Liver (tissue), 9 donors: ENCODE results near the gene SERPINB13. TPM values are rescaled to one million over a fixed set of nuclear protein-coding genes. Genes with fewer than 3 reads are reported as not detected.

ENCODE experiments used
- DNase-seq: peaks from one replicate; pipeline ENCODE4 v3.0.0-alpha.2; 2017; ENCODE audit warnings: low spot score
- H3K27ac ChIP-seq, 2 donors: one replicate each; pipeline ENCODE4 v1.7.0; 2013; ENCODE audit warnings: inconsistent platforms in 2 of 2, low read length in 2 of 2, control low read depth in 1 of 2, low read depth in 1 of 2, mild to moderate bottlenecking in 1 of 2
- H3K27me3 ChIP-seq, 4 donors: one replicate each; pipeline versions ENCODE4 v1.6.1 to v1.7.0; 2013; ENCODE audit warnings: low read length in 3 of 4, inconsistent platforms in 1 of 4, mild to moderate bottlenecking in 1 of 4, moderate library complexity in 1 of 4; ENCODE audit not compliant: control insufficient read depth in 4 of 4, insufficient read depth in 4 of 4
- H3K36me3 ChIP-seq, 4 donors: one replicate each; pipeline versions ENCODE4 v1.6.1 to v1.7.0; 2013; ENCODE audit warnings: low read length in 3 of 4, mild to moderate bottlenecking in 3 of 4, low read depth in 1 of 4, moderate library complexity in 1 of 4; ENCODE audit not compliant: control insufficient read depth in 4 of 4, insufficient read depth in 3 of 4
- H3K4me1 ChIP-seq, 4 donors: one replicate each; pipeline versions ENCODE4 v1.6.1 to v1.7.0; 2013; ENCODE audit warnings: low read length in 3 of 4, mild to moderate bottlenecking in 3 of 4, moderate library complexity in 1 of 4; ENCODE audit not compliant: control insufficient read depth in 4 of 4, insufficient read depth in 4 of 4
- H3K4me3 ChIP-seq, 3 donors: one replicate each; pipeline versions ENCODE4 v1.6.1 to v1.7.0; 2013; ENCODE audit warnings: low read length in 3 of 3, control low read depth in 1 of 3, low read depth in 1 of 3, mild to moderate bottlenecking in 1 of 3
- H3K9ac ChIP-seq, 2 donors: one replicate each; pipeline ENCODE4 v1.7.0; 2013; ENCODE audit warnings: low read length in 2 of 2, mild to moderate bottlenecking in 2 of 2, moderate library complexity in 2 of 2, control low read depth in 1 of 2, low read depth in 1 of 2
- H3K9me3 ChIP-seq, 4 donors: one replicate each; pipeline versions ENCODE4 v1.6.1 to v1.7.0; 2013; ENCODE audit warnings: low read length in 3 of 4; ENCODE audit not compliant: control insufficient read depth in 4 of 4
- ATF3 ChIP-seq: IDR thresholded peaks from 2 replicates; pipeline ENCODE4 v1.6.1; 2016; ENCODE audit warnings: antibody characterized with exemption
- EGR1 ChIP-seq, 2 donors: IDR thresholded peaks; 2 replicates each; pipeline ENCODE4 v1.6.1; 2016 to 2018; ENCODE audit warnings: antibody characterized with exemption in 2 of 2, low read depth in 2 of 2
- FOXA1 ChIP-seq: IDR thresholded peaks from 2 replicates; pipeline ENCODE4 v1.6.1; 2016; ENCODE audit warnings: antibody characterized with exemption
- FOXA2 ChIP-seq: IDR thresholded peaks from 2 replicates; pipeline ENCODE4 v1.6.1; 2016; ENCODE audit warnings: antibody characterized with exemption
- GABPA ChIP-seq, 2 donors: IDR thresholded peaks in 1 of 2; conservative IDR thresholded peaks in 1 of 2; 2 replicates each; pipeline ENCODE4 v1.6.1; 2016; ENCODE audit warnings: antibody characterized with exemption in 2 of 2, mild to moderate bottlenecking in 1 of 2, moderate library complexity in 1 of 2
- HNF4A ChIP-seq, 2 donors: conservative IDR thresholded peaks; 2 replicates each; pipeline ENCODE4 v1.6.1; 2016; ENCODE audit warnings: antibody characterized with exemption in 2 of 2, mild to moderate bottlenecking in 2 of 2
- HNF4G ChIP-seq: IDR thresholded peaks from 2 replicates; pipeline ENCODE4 v1.6.1; 2016; ENCODE audit warnings: antibody characterized with exemption
- JUND ChIP-seq, 2 donors: IDR thresholded peaks; 2 replicates each; pipeline ENCODE4 v1.6.1; 2016; ENCODE audit warnings: antibody characterized with exemption in 2 of 2
- MAX ChIP-seq: IDR thresholded peaks from 2 replicates; pipeline ENCODE4 v1.6.1; 2016; ENCODE audit warnings: antibody characterized with exemption
- NR2F2 ChIP-seq: IDR thresholded peaks from 2 replicates; pipeline ENCODE4 v1.6.1; 2016; ENCODE audit warnings: antibody characterized with exemption
- RAD21 ChIP-seq, 2 donors: IDR thresholded peaks; 2 replicates each; pipeline ENCODE4 v1.6.1; 2016; ENCODE audit warnings: antibody characterized with exemption in 2 of 2, mild to moderate bottlenecking in 2 of 2
- REST ChIP-seq: IDR thresholded peaks from 2 replicates; pipeline ENCODE4 v1.6.1; 2016; ENCODE audit warnings: antibody characterized with exemption, mild to moderate bottlenecking
- RXRA ChIP-seq, 2 donors: IDR thresholded peaks; 2 replicates each; pipeline ENCODE4 v1.6.1; 2017 to 2018; ENCODE audit warnings: antibody characterized with exemption in 2 of 2, mild to moderate bottlenecking in 1 of 2
- SP1 ChIP-seq: IDR thresholded peaks from 2 replicates; pipeline ENCODE4 v1.6.1; 2018; ENCODE audit warnings: antibody characterized with exemption, mild to moderate bottlenecking
- TAF1 ChIP-seq: conservative IDR thresholded peaks from 2 replicates; pipeline ENCODE4 v1.6.1; 2016; ENCODE audit warnings: antibody characterized with exemption, mild to moderate bottlenecking
- YY1 ChIP-seq: IDR thresholded peaks from 2 replicates; pipeline ENCODE4 v1.6.1; 2016; ENCODE audit warnings: antibody characterized with exemption, mild to moderate bottlenecking
- whole genome bisulfite sequencing: extraction: QIAGEN DNeasy Blood & Tissue Kit; methylation state at CpG from one replicate; pipeline ENCODE4 v1.1.7; 2013; 5-methylcytosine and 5-hydroxymethylcytosine counted together
- polyA plus RNA-seq, 2 donors: library from polyadenylated mRNA; stranded (reverse) in 1 of 2; unstranded in 1 of 2; fragments of 200-250 nt in 1 of 2; fragments of >200 nt in 1 of 2; fragmentation: Nextera tagmentation in 1 of 2; extraction: Ambion mirVana in 1 of 2; gene quantifications; one replicate each; pipeline versions ENCODE4 v1.2.1 to v1.2.3, GENCODE V29; 2013 to 2015
- total RNA-seq, 2 donors: library from RNA; depleted of rRNA; stranded (reverse); fragments of >200 nt; gene quantifications; one replicate each; pipeline ENCODE4 v1.2.3, GENCODE V29; 2014
- TF ChIP-seq, protein P1 (sequence below): fragments of 150-350 bp; IDR thresholded peaks from 2 replicates; pipeline ENCODE4 v1.5.1; 2017; ENCODE audit warnings: improper control_type of control experiment, low read depth, low read length; ENCODE audit not compliant: missing input control
- TF ChIP-seq, protein P2 (sequence below): IDR thresholded peaks from 2 replicates; pipeline ENCODE4 v1.6.1; 2016; ENCODE audit warnings: antibody characterized with exemption
- donor health status: healthy.
- donor health status: healthy.
- donor health status: healthy.
- donor health status: healthy.
- donor health status: healthy.

SERPINB13 gene
- total and polyA plus RNA-seq, 4 donors, result not detected

- Histone ChIP-seq H3K4me3 (no peak overlapping the region), H3K27ac (no peak overlapping the region), H3K36me3 (no peaks in the 10 kb centered on the region), H3K27me3 (no peaks in the 10 kb centered on the region), H3K4me1 (peaks cover 0 to 2% (median 0%) of the 10 kb centered on the region in 4 donors), H3K9ac (no peak overlapping the region), H3K9me3 (no peaks in the 10 kb centered on the region)
- 82% methylated on average over 3 of the region's 3 CpGs for WGBS
- DNase-seq, result no peak
- TF ChIP-seq, protein P1, sequence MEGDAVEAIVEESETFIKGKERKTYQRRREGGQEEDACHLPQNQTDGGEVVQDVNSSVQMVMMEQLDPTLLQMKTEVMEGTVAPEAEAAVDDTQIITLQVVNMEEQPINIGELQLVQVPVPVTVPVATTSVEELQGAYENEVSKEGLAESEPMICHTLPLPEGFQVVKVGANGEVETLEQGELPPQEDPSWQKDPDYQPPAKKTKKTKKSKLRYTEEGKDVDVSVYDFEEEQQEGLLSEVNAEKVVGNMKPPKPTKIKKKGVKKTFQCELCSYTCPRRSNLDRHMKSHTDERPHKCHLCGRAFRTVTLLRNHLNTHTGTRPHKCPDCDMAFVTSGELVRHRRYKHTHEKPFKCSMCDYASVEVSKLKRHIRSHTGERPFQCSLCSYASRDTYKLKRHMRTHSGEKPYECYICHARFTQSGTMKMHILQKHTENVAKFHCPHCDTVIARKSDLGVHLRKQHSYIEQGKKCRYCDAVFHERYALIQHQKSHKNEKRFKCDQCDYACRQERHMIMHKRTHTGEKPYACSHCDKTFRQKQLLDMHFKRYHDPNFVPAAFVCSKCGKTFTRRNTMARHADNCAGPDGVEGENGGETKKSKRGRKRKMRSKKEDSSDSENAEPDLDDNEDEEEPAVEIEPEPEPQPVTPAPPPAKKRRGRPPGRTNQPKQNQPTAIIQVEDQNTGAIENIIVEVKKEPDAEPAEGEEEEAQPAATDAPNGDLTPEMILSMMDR, result no peak
- TF ChIP-seq, protein P2, sequence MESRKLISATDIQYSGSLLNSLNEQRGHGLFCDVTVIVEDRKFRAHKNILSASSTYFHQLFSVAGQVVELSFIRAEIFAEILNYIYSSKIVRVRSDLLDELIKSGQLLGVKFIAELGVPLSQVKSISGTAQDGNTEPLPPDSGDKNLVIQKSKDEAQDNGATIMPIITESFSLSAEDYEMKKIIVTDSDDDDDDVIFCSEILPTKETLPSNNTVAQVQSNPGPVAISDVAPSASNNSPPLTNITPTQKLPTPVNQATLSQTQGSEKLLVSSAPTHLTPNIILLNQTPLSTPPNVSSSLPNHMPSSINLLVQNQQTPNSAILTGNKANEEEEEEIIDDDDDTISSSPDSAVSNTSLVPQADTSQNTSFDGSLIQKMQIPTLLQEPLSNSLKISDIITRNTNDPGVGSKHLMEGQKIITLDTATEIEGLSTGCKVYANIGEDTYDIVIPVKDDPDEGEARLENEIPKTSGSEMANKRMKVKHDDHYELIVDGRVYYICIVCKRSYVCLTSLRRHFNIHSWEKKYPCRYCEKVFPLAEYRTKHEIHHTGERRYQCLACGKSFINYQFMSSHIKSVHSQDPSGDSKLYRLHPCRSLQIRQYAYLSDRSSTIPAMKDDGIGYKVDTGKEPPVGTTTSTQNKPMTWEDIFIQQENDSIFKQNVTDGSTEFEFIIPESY, result no peak
- TF ChIP-seq SP1 (no peak), FOXA2 (no peak), FOXA1 (no peak), JUND (IDR thresholded peaks at IDR 0.05) (no peak), EGR1 (IDR thresholded peaks at IDR 0.05; ENCODE audit: low read depth in 2 of 2) (no peak), YY1 (no peak), REST (no peak), TAF1 (no peak), RXRA (IDR thresholded peaks at IDR 0.05) (no peak), MAX (no peak), NR2F2 (no peak), HNF4A (conservative IDR thresholded peaks at IDR 0.05) (no peak), RAD21 (IDR thresholded peaks at IDR 0.05) (no peak), ATF3 (no peak), GABPA (IDR thresholded peaks at IDR 0.05 in 1 of 2, conservative IDR thresholded peaks at IDR 0.05 in 1 of 2) (no peak), HNF4G (no peak)
Observed at GRCh38 chr18:63551769-63552168, 35.4 kb upstream of the SERPINB13 start.
